GM19035 (cell line): ENCODE measurements around the gene TNNT1.
"Not testable (repeated sequence)": the region's sequence is repeated elsewhere in the genome, so short reads cannot be mapped to it uniquely, and the experiment has no call there.

ENCODE experiments used
- ATAC-seq: cut with Tn5 transposase; IDR thresholded peaks from one replicate; pipeline ENCODE4 v1.9.1; 2021; ENCODE audit not compliant: unreplicated experiment

Gene TNNT1, protein sequence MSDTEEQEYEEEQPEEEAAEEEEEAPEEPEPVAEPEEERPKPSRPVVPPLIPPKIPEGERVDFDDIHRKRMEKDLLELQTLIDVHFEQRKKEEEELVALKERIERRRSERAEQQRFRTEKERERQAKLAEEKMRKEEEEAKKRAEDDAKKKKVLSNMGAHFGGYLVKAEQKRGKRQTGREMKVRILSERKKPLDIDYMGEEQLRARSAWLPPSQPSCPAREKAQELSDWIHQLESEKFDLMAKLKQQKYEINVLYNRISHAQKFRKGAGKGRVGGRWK

DNA sequence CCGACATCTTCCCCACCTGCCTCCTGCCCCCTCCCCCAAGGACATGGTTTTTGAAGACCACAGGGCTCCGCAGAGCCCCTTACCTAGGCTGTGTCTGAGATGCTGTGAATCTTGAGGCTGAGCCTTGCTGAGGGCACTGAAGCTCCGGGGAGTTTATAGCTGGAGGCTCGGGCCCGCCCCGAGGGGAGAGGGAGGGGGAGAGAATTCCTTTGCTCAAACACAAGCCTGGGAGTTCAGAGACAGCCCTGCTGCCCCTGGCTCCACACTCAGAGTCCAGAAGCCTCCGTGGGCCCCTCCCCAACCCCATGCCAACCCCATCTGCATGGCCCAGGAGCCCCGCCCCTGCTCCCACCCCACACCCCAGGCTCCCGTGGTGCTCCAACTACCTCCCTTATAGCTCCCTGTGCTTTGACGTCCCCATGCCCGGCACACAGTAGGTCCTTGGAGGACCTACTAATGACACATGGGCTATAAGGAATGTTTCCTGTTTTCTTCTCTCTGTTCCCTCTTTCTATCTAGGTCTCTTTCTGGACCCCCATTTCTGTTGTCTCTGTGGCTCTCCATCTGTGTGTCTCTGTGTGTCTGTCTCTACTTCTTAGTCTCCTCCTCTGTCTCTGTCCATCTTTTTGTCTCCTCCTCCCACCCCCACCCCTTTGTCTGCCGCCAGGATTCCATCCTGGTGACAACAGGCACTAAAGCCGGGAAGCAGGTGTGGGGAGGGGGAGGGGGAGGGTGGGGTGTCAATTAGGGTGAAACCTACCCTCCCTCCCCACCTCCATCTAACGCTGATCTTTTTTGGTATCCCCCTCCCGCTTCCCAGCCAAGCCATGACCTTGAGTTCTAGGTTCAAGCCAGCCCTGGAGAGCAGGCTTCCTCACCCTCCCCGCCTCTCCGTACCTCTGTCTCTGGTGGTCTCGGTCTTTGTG is at the start of gene TNNT1:
TSS of gene TNNT1 (minus strand) at position 129 of the 926 bp plus-strand sequence. CDS start 2,049 bp downstream, outside the sequence.
- no peak for ATAC-seq

DNA sequence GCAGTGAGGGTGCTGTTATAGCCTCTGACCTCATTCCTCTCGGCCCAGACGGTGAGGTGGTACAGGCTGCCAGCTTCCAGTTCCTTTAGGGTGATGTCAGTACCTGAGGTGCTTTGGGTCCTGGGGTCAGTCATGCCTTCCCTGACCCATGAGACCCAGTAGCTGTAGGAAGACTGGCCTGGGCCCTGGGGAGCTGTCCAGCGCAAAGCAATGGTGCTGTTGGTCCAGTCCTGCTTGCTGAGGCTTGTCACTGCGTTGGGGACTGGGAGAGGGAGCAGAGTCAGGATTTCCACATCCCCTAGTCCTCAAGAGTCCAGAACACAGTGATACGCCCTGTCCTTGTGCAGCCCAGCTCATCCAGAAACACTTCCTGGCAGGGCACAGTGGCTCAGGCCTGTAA is 49.6 kb upstream of the TNNT1 start:
- no peak for ATAC-seq

DNA sequence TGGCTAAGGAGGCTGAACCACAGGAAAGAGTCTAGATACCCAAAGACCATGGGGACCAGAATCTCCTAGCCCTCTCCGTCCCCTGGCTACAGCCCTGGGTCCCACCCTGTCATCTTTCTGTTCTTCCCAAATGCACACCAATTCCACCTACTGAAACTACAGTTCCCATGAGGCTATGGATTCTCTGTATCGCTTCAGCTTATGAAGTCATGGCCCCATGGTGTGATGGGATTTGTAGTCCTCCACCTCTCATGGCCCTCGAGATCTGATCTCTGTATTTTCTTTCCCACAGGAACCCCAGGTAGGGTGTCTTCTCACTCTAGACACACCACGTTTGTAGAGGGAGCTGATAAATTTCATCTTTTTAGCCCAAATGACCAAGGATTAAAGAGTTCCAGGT is 48.5 kb upstream of the TNNT1 start:
- no peak for ATAC-seq

DNA sequence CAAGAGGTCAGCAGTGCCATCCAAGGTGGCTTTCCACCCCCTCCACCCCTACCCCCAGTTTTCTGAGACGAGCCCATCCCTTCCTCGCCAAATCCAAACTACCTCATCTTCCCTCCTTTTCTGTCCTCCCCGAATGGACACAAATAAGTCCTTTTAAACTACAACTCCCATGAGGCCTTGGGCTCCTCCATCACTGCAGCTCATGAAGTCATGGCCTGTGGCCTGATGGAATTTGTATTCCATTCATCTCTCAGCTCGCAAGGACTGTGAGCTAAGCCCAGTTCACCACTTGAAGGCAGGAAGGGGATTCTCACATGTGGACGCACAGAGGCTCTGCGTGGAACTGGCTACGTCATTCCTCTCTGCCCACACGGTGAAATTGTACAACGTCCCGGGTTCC is 47.8 kb upstream of the TNNT1 start:
- no peak for ATAC-seq

DNA sequence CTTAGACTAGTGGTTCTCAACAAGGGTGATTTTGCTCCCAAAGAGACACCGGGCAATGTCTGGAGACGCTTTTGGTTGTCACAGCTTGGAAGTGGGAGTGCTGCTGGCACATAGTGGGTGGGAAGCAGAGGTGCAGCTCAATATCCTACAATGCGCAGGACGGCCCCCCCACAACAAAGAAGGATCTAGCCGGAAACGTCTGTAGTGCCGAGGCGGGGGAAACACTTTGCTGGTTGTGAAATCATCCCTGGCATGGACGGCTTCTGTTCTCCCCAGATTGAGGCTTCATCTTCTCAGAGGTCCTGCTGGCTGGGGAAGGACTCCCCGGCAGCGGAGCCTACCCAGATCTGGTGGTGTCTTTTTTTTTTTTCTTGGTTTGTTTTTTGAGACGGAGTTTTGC is 44.5 kb upstream of the TNNT1 start:
- no peak for ATAC-seq

DNA sequence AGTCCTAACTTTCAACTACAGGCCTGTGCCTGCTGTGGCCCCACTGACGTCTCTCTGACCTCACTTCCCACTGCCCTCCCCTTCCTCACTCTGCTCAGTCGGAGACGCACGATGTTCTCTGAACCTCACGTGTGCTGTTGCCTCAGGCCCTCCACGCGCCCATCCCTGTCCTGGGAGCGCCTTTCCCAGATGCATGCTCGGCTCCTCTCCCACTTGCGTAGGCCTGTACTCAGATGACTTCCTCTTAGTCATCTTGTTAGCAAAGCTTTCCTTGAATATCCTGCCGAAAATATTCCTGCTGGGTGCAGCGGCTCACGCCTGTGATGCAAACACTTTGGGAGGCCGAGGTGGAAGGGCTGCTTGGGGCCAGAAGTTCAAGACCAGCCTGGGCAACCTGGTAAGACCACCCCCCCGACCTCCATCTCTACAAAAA is 40.4 kb upstream of the TNNT1 start:
- ATAC-seq, result no peak

DNA sequence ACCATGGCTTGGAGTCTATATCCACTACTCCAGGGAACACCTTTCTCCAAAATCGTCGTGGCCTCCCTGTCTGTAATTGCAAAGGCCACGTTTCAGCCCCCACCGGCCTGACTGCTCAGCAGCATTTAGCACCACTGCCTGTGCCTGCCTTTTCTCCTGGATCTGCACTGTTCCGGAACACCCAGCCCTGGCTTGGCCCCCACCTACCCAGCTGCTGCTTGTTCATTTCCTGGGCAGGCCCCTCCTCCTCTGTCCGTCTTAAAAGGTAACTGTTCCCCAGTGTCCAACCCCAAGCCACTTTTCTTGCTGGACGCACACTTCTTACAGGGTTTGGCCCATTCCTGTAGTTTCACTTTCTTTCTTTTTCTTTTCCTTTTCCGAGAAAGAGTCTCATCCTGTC is 39.6 kb upstream of the TNNT1 start:
- no peak for ATAC-seq

DNA sequence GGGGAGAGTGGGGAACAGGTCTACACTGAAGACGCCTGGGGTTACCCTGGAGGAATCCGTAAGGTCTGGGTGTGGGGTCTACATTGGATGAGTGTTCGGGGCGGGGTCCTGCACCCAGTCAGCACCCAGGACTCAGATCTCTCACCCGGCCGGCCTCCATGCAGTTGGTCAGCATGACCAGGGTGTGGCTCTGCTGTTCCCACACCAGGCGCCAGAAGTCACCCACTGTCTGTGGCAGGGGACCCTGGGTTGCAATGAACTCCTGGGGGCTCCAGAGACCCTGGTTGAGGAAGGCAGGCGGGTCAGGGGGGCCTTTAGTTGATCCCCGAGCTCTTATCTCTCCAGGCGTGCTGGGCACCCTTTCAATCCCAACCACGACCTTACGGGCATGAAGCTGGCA is 37.1 kb upstream of the TNNT1 start:
- no peak for ATAC-seq

DNA sequence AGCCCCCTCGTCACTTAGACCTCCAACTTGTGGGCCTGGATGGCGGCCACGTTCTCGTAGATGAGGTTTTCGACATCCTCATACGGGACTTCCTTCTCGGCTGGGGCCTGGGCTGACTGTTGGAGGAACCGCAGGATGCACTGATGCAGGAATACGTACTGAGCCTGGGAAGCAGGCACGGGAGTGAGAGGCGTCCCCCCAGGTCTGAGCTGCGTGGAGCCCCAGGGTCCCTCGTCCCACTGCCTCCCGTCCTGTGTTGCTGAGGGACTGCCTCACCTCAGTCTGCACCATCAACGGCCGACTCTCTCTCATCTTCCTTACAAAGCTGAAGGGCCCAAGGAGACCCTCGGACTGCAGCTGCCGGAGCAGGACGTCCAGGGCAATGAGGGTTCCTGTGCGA is 32.7 kb upstream of the TNNT1 start:
- ATAC-seq, result no peak

DNA sequence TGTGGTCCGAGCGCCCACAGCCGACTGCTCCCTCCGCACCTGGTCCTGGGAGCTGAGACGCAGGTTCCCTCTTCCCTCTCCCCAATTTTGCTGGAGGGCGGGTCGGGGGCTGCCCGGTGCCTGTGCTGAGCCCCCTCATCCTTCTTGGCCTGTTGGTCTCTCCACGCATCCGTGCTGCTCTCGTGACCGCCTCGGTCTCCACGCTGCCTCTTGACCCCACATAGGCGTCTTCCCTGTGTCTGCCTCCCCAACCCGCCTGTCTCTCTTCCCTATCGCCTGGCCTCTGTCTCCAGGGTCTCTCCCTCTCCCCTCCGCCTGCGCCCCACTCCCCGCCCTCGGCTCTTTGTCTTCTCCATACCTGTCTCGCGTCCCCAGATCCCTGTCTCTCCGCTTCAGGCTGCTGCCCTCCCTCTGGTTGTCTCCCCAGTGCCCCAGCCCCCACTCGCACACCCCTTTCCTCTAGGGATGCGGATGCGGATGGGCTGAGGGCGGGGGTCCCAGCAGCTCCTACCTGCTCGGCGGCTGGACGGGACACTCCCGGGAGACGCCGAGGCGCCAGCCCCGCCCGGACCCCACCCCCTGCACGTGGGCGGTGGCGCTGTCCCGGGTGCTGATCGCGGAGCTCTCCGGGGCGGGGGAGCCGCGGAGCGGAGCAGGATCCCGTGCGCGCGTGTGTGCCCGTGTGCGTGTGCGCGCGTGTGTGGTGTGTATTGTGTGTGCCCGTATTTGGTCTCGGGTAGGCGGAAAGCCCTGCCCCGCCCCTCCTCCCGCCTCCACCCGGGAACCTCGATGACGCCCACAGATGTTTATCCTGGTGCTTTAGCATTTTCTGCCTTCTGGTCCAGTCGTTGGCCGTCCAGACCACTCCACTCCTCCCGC is 30.8 kb upstream of the TNNT1 start, which contains the start of gene SYT5:
TSS of gene SYT5 (minus strand) at position 684 of the 879 bp plus-strand sequence. CDS start 1,248 bp downstream, outside the sequence.
- peak; percentile 7 for ATAC-seq

DNA sequence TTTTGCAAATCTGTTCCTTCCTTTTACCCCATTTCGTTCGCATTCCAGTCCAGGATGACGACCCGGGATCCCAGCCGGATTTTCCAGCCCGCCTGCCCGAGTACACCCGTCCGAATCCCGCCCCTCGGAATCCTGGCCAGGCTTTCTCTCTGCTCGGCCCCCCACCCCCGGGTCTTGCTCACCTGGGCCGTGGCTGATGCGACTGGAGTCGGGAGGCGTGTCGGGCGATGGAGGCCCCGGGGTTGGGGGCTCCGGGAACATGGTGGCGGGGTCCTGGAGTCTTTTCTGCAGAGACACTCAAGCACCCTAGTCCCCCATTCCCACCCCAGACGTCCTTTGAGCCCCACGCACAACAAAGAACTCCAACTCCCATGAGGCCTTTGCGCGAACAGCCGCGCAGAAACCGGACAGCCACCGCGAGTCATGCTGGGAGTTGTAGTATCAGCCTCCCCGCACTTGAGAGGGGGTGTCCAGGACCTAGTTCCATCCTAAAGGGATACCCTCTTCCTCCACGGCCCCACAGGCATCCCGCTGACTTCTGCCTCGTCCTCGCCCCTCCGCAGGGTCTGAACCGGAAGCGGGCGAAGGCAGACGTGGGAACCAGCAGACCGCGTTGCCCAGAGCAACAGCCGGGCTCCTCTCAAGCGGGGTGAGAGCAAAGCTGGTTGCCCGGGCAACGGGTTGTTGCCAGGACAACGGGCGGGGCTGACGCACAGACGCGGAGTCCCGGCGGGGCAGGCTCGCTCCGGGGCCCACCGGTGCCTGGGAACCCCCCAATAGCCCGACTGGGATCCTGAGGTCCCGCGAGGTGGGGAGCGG is 30.0 kb upstream of the TNNT1 start:
- ATAC-seq, result peak; percentile 83

DNA sequence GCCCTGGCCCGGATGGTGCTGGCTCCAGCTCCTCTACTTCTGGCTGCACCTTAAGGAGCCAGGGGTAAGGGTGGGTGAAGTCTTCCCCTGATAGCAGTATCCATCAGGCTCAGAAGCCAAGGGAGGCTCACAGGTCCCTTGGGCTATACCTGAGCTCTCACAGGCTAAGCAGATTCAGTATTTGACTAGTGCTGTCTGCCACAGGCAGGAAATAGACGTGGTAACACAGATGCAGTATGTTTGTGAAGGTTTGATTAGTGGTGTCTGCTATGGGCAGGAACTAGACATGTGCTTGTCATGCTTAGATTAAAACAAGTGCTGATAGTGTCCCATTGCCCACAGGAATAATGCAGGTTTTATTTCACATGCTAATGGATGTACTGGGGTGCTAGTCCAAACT is 27.1 kb upstream of the TNNT1 start:
- ATAC-seq, result no peak

DNA sequence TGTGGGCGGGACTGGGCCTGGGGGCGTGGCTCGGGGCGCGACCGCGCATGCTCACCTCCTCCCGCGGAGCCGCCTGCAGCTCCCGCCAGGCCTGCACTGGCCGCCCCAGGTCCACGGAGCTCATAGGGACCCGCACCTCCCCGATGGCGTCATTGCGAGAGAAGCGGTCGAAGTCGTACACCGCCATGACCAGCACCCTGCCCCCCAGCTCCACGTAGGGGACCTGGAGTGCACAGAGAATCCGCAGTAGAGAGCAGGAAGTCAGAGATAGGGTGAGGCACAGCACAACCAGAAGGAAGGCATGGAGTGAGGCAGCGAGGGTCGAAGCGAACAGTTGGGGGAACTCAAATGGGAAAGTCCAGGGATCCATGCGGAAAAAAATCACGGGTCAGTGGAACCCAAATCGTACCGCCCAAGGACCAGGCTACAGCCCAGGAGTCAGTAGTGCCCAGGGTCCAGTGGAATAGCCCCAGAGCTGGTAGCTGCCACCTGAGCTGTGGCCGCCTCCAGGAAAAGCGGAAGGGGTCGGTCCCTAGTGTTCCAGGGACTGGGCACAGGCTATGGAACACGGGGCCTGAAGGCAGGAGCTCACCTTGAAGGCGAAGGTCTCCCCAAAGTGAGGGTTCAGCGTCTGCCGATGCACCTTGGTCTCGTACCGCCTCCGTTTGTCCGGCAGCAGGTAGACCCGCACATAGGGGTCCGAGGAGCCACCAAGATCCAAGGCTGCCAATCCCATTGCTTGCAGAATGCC is 26.3 kb upstream of the TNNT1 start:
- no peak for ATAC-seq

DNA sequence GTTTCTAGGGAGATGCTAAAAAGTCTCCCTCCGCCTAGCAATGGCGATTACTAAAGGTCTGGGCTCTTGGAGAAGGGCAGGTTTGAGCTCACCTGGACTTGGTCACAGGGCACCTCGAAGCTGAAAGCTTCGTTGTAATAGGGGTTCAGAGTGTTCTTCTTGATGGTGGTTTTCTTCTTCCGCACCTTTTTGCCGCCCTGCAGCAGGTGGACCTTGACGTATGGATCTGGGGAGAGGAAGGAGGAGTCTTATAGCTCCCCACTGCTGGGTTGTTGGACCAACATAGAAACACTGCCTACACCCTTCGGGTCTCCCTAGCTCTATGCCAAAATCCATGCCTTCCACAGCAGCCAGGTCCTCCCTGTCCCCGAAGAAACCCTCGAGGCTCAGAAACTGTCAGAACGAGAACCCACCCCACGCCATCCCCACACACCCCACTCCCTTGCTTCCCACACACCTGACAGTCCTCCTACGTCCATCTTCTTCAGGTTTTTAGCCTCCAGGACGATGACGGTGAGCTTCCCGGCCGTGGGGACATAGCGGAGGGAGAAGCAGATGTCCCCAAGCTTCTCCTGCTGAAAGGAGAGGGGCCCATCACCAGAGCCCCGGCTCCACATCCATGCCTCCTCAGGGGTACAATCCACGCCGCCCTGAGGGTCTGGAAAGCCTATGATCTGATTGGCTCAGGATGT is 25.6 kb upstream of the TNNT1 start:
- no peak for ATAC-seq

DNA sequence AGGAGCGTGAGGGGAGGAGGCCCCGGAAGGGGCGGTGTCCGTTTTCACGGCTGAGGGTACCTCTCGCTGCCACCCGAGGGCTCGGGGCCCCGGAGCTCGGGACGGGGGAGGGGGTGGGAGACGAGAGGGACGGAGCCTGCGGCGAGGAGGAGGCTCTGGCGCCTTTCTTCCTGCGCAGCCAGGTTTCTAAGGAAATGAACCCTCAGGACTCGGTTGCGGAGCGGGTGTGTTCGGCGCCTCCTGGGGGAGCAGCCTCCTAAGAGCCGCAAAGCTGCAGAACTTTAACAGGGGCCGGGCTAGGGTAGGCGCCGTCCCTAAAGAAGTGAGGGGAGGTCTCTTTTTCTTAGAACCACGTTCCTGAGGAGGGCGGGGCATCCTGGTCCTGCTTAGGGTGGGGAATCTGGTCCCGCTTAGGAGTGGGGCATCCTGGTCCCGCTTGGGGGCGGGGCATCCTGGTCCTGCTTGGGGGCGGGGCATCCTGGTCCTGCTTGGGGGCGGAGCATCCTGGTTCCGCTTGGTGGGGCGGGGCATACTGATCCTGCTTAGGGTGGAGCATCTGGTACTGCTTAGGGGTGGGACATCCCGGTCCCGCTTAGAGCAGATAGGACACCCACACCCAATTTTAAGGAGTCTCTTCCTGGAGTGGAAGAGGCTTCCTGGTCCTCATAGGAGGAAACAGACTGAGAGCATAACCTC is 24.9 kb upstream of the TNNT1 start:
- ATAC-seq, result no peak

DNA sequence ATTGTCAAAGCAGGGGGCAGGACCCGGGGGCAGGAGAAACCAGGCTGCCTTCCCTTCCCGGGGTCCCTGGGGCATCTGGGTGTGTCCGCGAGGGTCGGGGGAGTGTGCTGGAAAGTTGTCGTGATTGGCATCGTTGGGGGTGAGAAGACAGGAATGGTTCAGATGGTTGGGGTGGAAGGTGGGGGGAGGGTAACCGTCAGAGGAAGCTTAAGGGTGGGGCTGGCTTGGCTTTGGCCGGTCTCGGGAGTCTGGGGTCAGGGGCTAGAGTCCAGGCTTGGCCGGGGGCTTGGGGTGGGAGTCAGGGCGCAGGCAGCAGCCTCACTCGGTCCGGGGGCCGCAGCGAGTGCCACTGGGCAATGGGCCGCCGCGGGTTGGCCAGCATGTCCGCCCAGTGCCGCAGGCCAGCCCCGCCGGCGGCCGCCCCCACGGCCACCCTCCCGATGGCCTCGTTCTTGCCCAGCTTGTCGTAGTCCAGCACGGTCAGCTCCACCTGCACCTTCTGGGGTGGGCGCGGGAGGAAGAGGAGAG is 24.2 kb upstream of the TNNT1 start:
- ATAC-seq, result no peak

DNA sequence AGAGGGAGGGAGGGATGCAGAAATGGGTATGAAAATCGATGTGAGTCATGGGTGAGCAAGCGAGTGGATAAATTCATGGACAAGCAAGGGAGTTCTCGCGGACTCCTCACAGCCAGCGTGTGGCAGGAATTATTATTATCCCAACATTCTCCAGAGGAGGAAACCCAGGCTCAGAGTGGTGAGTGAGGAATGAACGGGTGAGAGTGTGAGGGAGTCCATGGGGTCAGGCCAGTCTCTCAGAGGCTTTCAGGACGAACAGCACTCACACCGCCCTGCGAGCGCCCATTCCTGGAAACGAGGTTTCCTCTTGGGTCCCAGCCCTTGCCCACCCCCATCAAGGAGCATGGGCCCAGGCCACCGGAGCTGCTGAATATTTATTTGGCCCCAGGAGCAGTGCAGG is 23.7 kb upstream of the TNNT1 start:
- no peak for ATAC-seq

DNA sequence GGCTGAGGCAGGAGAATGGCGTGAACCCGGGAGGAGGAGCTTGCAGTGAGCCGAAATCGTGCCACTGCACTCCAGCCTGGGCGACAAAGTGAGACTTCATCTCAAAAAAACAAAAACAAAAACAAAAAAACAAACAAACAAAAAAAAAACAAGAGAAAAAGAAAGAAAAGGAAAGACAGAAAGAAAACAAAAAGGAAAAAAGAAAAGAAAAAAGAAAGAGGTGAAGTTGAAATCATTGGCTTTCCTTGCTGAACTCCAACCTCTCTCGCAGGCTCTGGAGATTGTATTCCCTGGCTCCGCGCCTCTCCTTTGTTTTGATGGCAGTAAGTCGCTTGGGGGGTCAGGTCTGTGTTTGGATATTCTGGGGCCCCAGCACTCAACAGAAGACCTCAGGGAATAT is 23.3 kb upstream of the TNNT1 start:
- not testable (repeated sequence) for ATAC-seq
